GM19455 (cell line): ENCODE measurements around the gene ANKRD9.

Experiments
- ATAC-seq: cut with Tn5 transposase; IDR thresholded peaks from one replicate; pipeline ENCODE4 v1.9.1; 2021; ENCODE audit not compliant: unreplicated experiment

Gene ANKRD9

DNA sequence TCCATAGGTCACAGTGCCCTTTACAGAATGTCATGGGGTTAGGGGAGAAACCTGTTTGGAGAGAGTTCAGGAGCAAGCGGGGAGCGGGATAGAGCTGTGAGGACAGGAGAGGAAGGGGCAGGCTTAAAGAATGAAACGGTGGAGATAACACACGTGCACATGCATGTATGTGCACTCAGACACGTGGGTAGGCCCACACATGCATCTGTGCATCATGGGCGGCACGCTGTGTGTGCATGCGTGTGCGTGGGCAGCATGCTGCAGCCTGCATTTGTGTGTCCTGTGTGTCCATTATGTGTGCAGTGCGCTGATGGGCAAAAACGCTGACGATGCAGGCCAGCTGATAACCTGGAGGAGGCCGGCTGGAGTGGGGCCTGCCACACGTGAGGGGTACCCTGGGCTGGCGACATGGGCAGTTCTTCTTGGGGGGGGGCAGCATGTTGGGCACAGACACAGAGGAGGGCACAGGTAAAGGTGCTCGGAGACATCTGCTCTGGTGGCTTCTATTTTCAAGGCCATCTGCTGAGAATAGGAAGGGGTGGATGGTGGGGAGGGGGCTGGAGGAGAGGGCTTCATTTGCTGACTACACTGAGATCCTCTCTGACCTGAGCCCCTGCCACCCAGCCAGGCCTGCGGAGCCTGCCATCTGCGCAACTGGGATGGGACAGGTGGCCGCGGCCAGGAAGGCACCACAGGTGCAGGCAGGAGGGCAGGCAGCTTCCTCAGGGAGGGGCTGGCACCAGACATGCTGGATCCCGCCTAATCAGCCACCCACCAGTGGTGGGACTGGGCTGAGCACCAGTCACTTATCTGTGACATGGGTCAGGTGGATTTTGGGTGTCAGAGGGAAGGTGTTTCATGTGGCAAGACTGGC lies 4.6 kb upstream of the ANKRD9 start:
- no peak for ATAC-seq

DNA sequence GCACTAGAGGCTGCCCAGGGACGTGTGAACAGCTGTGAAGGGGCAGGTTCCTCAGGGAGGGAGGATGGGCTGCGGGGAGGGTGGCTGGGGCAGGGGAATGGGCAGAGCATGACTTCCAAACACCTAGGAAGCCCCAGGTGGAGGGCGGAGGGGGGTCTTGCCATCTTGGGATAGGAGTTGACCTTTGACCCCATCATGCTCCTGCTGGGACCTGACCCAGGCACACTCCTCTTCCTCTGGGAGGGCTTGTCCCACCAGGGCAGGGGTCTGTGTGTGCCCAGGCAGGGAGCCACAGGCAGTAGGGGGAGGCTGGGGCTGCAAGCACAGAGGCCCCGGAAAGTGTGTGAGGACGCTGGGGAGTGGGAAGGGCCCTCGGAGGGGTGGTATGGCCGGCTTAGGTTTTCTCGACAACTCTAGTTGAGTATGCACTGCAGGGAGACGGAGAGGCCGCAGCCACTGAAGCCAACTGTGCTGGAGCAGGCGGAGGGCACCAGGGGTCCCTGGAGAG lies 3.3 kb upstream of the ANKRD9 start:
- no peak for ATAC-seq

DNA sequence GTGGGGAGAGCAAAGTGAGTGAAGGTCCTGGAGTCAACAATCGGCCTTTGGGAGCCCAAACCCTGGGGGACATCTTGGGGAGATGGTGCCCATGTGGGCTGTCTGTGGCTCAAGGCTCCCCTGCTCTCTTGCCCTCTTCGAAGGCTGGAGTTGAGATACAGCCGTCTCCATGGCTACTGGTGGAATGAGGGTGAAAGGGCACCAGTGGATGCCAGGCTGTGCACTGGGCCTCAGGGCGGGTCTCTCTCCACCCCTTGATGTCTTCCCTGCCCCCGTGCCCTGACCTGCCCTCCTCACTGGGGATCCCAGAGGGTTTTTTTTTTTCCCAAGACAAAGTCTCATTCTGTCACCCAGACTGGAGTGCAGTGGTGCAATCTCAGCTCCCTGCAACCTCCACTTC lies 2.0 kb upstream of the ANKRD9 start:
- no peak for ATAC-seq

DNA sequence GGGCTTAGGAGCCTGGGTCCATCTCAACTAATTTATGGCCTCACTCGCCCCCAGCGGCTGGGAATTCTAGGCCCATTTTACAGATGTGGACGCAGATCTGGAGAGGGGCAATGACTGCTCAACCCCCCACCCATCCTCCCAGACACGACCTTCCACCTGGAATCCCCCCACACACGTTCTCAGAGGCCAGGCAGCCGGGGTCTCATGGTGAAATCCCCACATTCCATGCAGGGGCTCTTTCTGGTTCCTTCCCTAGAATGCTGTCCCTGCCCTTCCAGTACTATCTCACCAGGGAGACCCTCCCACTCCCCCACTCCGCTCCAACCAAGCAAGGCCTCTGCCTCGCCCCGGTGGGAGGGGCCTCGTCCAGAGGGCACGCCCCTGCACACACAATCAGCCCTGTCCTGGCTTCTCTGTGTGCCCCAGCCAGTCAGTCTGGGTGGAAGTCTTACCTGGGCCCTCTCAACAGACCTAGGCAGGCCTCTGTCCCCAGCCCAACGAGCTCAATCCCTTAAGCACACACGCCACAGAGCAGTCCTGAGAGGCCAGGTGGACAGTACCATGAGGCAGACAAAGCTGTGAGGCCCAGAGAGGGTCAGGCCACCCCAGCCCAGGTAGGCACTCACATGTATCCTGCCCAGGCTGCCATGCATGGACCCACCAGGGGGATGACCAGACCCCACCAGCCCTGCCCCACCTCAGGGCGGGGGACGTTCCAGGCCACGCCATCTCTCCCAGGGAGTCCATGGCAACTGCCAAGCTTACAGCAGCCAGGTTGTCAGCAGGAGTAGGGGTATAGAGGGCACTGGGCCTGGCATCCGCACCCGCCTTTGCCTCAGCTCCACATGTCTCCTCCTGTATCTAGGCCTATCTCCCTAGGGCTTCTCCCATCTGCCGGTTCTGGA lies 1.3 kb upstream of the ANKRD9 start:
- ATAC-seq: no peak

DNA sequence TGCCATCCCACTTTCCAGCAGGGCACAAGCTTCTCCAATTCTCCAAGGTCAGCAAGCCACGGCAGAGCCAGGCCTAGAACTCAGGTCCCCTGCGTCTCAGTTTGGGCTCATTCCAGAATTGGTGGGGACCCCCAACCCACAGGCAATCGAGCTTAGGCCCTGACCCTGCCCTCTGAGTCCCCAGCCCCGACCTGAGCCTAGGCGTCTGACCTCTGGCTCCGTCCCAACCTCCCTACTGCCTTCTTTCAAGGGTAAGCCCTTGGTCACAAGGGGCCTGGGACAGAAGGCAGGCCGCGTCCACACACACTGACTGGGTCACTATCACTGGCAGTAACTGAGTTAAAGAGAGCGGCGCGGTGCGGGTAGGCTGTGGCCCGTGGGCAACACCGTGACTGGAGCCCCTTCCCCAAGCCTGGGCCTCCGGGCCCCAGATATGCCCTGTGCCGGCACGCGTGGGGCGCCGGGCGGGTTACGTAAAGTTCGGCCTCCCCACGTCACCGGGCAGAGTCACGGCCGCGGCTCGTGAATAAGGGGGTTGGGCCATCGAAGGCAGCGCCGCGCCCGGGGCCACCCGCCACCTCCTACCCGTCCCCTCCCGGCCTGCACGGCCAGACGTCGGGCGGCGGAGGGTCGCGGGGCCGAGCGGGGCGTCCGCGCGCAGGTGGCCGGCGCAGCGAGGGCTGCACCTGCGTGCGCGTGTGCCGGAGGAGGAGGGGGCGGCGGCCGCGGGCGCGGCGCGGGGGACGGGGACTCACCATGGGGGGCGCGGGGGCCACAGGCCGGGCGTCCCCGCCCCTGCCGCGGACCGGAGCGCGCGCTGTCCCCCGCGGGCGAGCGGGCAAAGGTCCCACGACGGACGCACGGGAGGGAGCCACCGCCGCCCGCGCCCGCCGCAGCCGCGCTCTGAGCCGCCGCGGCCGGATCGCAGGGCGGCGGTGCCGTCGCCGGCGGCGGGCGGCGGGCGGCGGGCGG lies 516 bp downstream of the ANKRD9 start:
- ATAC-seq: peak; percentile 9

DNA sequence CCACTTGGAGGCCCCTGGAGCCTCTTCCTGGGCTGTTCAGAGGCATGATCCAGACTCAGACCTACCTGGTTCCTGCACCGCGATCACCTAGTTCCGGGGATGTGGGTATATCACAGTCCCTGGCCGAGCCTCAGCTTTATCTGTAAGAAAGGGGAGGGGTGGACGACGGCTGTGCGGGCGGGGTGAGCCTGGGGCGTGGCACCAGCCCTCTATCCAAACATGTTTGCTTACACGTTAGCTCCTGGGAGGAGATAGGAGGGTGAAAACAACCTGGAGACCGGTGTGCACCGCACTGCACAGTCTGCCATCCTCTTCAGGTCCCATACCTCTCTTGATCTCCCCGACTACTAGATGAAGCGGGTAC lies 1.2 kb downstream of the ANKRD9 start:
- no peak for ATAC-seq

DNA sequence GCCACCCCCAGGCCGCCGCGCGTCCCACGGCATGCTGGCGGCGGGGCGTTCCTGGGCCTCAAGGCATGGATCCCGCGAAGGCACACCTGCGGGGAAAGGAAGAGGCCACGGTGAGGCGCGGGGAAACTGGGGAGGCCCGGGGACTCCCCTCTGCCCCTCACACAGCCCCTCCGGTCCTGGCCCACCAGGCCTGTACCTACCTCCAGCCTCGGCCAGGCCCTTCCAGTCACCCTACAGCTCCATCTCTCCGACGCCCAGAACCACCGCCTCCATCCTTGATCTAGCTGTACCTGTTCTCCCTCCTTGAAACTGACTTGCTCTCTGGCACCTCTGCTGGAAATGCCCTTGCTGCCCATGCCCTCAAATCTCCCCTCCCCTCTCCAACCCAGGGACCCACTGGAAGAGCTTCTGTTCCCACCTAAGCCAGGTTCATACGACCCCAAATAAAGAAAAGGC lies 1.7 kb downstream of the ANKRD9 start:
- no peak for ATAC-seq

DNA sequence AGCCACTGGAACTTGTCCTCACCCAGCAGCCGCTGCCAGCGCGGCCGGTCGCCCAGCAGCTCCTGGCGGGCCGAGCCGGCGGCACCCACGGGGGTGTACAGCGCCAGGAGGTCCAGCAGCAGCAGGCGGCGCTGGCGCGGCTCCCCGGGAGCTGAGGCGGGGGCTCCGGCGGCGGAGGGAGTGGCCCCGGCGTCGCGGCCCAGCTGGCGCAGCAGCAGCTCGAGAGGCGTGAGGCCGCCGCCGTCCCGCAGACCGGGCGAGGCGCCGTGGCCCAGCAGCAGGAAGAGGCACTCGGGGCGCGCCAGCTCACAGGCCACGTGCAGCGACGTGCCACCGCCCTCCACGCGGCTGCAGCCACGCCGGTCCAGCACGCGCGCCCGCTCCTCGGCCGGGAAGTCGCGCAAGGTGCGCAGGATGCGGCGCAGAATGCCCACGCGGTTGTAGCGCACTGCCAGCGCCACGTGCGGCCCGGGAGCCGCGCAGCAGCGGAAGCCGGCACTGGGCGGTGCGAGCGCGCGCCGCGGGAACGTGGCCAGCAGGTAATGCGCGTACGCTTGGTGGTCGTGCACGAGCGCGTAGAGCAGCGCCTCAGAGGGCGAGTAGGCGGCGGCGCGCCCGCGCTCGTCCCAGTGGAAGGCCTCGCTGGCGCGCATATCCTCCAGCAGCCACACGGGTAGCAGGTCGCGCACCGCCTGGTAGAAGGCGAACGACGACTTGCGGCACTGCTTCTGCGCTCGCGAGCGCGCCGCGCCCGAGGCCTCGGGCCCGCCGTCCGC lies 2.3 kb downstream of the ANKRD9 start:
- ATAC-seq: no peak

DNA sequence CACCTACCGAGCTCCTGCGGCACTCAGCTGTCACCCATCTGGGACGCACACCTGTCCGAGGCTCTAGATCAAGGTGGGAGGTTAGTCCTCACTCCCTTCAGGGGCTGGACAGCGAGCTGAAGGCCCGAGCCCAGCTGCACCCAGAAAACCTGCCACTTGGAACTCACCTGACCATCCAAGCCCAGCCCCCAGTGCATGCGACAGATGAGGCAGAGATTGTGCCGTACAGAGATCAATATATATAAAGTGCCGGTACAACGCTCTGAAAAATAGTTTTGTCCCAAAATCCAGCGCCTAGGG lies 3.0 kb downstream of the ANKRD9 start:
- no peak for ATAC-seq

DNA sequence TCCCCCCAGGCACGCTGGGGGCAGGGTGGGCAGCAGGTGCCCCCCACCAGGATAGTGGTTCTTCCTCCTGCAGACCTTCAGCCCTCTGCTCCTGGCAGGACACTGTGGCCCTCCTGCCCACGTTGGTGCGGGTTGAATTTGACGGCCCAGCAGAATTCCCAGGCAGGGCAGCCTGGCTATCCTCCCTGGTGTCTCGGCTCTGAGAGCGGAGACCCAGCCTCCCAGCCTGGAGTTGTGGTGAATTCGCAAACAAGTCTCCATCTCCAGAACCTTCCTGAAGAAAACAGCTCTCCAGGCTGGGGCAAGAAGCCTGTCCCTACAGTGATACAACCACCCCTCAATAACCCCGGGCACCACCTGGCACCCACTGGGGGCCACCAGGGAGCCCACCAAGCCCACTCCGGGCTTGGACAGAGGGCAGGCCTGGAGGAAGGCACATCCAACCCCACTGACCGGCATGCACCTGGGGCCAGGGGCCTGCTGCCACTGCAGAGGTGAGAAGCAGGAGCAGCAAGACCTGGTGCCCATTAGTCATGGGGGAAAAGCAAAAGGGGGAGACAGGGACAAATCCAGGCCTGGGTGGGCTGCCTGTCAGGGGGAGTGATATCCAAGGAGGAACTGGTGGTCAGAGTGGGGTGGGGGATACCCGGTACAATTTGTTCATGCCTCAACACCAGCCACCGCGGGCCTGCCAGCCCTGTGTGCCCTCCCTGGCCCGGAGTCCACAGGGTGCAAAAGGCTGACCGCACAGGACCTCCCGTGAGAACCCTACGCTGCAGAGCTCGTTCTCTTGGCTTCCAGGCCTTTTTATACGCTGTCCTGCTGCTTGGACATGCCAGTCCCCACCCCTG lies 3.6 kb downstream of the ANKRD9 start:
- no peak for ATAC-seq

DNA sequence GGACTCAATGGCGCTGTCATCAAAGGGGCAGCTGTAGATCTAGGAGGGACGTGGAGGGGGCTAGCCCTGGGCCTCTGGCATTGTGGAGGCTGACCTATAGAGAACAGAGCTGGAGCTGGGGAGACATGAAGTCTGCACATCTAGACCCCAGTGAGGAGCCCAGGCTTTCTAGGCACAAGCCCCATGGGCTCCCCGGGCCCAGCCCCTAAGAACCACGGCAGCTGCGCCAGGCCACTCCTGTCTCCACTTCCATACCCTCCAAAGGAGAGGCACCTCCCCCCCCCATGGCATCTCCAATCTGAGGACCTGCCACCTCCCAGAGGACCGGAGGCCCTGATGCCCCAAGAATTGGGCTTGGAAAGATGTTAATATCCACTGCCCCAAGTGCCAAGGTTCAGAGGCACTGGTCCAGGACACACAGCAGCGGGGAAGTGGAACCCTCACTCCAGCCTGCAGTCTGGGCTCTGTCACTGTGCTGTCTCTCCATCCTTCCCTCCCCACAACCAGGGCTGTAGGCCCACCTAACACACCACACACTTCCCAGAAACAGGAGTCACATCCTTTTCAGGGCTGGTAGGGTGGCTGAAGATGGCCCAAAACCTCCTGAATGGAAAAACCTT lies 4.5 kb downstream of the ANKRD9 start:
- ATAC-seq: no peak

DNA sequence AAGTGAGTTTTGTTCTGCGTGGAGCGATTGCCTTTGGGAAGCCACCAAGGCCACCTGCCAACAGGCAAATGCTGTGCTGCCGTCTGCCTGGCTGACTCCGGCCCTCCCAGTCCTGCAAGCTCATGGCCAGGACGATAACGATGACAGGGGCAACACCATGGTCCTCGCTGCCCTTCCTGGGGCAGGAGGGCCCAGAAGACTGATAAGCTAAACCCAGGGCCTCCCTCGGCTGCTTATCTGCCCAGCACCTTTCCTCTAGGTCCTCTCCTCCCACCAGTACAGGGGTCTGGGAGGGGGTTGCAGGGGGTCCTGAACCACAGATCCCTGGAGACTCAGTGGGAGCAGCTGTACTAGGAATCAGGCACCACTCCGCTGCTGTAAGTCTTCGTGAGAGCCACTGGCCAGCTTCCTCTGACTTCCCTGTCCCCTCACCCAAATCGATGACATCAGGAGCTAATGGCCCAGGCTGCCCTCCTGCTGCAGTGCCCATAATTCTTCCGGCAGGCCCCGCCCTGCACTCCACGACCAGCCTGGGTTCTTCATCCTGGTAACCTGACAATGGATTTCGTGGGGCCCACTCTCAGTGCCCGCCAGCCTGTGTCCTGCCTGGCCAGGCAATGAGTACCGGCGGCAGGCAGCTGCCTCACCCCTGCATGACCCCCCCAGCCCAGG lies 5.1 kb downstream of the ANKRD9 start:
- ATAC-seq: no peak

DNA sequence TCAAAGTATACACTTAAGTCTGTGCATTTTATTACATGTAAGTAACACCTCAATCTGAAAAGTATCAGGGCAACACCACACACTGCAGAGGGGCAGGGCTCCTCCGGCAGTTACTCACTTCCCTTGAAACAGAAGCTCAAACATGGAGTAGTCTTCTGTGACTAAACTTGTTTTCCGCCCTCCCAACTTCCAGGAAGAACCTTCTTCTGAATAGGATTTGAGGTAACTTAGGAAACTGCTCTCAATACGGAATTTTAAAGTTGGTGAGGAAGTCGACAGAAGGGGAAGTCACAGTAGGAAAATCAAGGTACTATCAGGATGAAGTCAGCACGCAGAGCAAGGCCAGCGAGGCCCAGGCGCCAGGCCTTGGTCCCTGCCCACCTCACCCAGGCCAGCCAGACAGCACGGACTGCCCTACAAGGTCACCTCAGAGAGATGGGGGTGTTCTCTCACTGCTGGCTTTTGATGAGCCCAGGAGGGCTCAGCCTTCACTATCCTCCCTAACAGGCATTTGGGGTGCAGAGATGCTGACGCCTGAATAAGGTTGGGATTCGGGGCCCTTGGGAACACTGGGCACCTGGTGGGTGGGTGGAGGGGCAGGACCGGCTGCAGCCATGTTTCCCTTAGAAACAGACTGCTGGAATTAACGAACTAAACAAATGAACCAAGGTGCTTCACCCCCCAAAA lies 5.8 kb downstream of the ANKRD9 start:
- ATAC-seq: no peak

DNA sequence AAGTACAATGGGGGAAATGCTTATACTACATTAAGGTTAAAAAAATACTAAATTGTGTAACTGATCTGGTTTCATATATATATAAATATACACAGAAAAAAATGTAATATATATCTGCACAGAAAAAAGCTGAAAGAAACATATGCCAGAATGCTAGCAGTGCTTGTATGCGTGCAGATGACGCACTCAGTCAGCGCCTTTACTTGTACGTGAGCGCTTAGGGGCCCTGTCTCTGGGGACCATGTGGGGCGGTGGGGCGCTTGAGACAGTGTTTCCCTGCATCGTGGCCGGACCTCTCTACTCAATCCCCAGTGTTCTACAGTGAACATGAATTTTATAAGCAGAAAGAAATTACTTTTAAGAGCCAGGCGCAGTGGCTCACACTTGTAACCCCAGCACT lies 7.0 kb downstream of the ANKRD9 start:
- no peak for ATAC-seq

DNA sequence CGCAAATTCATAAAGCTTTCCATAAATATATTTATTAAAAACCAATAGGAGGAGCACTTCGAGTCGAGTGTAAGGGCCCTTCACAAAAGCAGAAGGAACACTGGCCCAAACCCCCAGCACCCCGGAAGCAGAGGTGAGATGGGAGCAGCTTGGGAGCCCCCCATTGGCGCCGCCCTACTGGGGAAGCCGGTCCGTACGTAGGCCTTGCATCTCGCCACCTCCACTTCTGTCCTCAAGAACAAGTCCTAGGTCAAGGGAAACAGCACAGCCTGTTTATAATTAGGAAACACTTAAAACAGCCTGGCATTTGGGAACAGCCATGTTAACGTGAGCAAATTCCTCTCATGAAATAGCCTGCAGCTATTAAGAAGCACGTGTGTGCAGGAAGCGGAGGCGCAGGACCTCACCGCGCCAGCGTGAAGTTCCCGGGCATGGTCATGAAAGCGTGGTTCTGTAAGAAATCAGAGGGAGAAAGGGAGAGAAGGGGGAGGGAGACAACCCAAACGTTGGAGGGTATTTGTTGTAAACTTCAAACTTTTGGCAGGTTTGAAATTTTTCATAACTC lies 7.7 kb downstream of the ANKRD9 start:
- no peak for ATAC-seq

DNA sequence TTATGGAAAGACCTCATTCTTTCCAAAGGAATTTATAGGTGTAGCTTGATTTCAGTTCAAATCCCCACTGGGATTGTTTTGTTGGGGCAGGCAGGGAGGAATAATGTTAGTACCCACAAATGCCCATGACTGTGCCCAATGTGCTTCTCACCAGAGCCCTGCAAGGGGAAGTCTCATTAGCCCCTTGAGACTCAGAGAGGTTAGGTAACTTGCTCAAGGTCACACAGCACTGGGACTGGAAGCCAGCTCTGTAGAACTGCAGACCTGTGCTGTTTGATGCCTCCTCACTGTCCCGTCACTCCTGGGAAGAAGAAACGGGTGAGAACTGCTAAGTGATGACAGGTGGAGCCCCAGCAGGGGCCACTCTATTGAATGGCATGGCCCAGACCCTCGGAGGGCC lies 8.9 kb downstream of the ANKRD9 start:
- ATAC-seq: no peak

DNA sequence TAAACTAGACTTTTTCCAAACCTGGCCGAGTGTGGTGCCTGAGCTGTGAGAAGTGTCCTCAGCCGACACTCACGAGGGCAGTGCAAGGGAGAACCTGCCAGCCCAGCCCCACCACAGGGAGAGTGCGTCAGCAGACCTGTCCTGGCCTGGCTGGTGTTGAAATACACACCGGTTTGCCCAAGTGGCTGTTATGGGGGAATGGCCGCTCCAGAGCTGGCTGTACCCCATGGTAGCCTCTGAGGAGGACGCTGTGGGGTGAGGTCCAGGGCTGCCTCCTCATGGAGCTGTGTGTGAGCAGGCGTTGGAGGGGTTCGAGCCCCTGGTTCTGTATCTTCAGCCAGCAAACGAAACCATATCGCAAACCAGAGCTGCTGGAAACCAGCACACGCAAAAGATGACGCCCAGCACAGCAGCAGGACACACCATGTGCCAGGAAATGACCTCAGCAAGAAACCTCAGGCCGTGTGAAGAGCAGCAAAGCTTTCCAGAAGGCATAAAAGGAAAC lies 9.4 kb downstream of the ANKRD9 start:
- no peak for ATAC-seq
